Measurements from ENCODE around the gene TACC2.

Gene TACC2

GRCh38 chr10:122124342-122124741 lies 135.4 kb downstream of the TACC2 start:
- no peak overlapping the region for H3K4me3 ChIP-seq (ENCODE audit: low read depth, low read length)
- H3K9me3 ChIP-seq, result no peaks in the 10 kb centered on the region
- no peaks in the 10 kb centered on the region for H3K27me3 ChIP-seq
- H3K36me3 ChIP-seq, result no peaks in the 10 kb centered on the region
- no peak for TF ChIP-seq CTCF (IDR thresholded peaks at IDR 0.05; ENCODE audit: low read depth, low read length)
- DNase-seq, result no peak
- H3K4me1 ChIP-seq, result no peaks in the 10 kb centered on the region

- no peaks in the 10 kb centered on the region for H3K4me1 ChIP-seq
- no peak overlapping the region for H3K4me3 ChIP-seq (ENCODE audit: low read depth, low read length)
- no peaks in the 10 kb centered on the region for H3K36me3 ChIP-seq
- no peak for DNase-seq
- H3K27me3 ChIP-seq, result no peaks in the 10 kb centered on the region
- H3K9me3 ChIP-seq, result no peaks in the 10 kb centered on the region
- TF ChIP-seq CTCF (IDR thresholded peaks at IDR 0.05; ENCODE audit: low read depth, low read length), result no peak
Observed at GRCh38 chr10:122124808-122125207, 135.8 kb downstream of the TACC2 start.

- no peak for DNase-seq
- no peaks in the 10 kb centered on the region for H3K4me1 ChIP-seq
- no peak for TF ChIP-seq CTCF (IDR thresholded peaks at IDR 0.05; ENCODE audit: low read depth, low read length)
- no peak overlapping the region for H3K4me3 ChIP-seq (ENCODE audit: low read depth, low read length)
- no peaks in the 10 kb centered on the region for H3K9me3 ChIP-seq
- no peaks in the 10 kb centered on the region for H3K36me3 ChIP-seq
- no peaks in the 10 kb centered on the region for H3K27me3 ChIP-seq
Observed at GRCh38 chr10:122126763-122127659, 138.0 kb downstream of the TACC2 start.

- Histone ChIP-seq H3K9me3 (no peaks in the 10 kb centered on the region), H3K27me3 (no peaks in the 10 kb centered on the region), H3K4me3 (ENCODE audit: low read depth, low read length) (no peak overlapping the region), H3K36me3 (no peaks in the 10 kb centered on the region), H3K4me1 (no peaks in the 10 kb centered on the region)
- TF ChIP-seq CTCF (IDR thresholded peaks at IDR 0.05; ENCODE audit: low read depth, low read length), result no peak
- no peak for DNase-seq
Observed at GRCh38 chr10:122127943-122128342, 139.0 kb downstream of the TACC2 start.

- no peaks in the 10 kb centered on the region for H3K4me1 ChIP-seq
- H3K4me3 ChIP-seq (ENCODE audit: low read depth, low read length), result no peak overlapping the region
- DNase-seq, result no peak
- no peaks in the 10 kb centered on the region for H3K9me3 ChIP-seq
- no peak for TF ChIP-seq CTCF (IDR thresholded peaks at IDR 0.05; ENCODE audit: low read depth, low read length)
- no peaks in the 10 kb centered on the region for H3K27me3 ChIP-seq
- H3K36me3 ChIP-seq, result no peaks in the 10 kb centered on the region
Observed at GRCh38 chr10:122128357-122128756, 139.4 kb downstream of the TACC2 start.

GRCh38 chr10:122130474-122131110 lies 141.6 kb downstream of the TACC2 start:
- no peaks in the 10 kb centered on the region for H3K36me3 ChIP-seq
- H3K27me3 ChIP-seq, result no peaks in the 10 kb centered on the region
- H3K4me3 ChIP-seq (ENCODE audit: low read depth, low read length), result no peak overlapping the region
- H3K4me1 ChIP-seq, result no peaks in the 10 kb centered on the region
- no peak for DNase-seq
- TF ChIP-seq CTCF (IDR thresholded peaks at IDR 0.05; ENCODE audit: low read depth, low read length), result no peak
- H3K9me3 ChIP-seq, result no peaks in the 10 kb centered on the region

All from BE2C (cell line).